HEK293 (cell line): ENCODE measurements around the gene ZKSCAN5.

Source experiments
- FEZF1 ChIP-seq: fragments of 450-650 bp; formaldehyde crosslinking; IDR thresholded peaks from 2 replicates; pipeline ENCODE4 v1.5.1; 2016; ENCODE audit warnings: missing biosample characterization, missing genetic modification characterization
- IKZF3 ChIP-seq: fragments of 450-650 bp; IDR thresholded peaks from 2 replicates; pipeline ENCODE4 v1.5.0; 2018; ENCODE audit warnings: missing biosample characterization, mild to moderate bottlenecking, missing genetic modification characterization, moderate library complexity
- REPIN1 ChIP-seq: fragments of 450-650 bp; formaldehyde crosslinking; IDR thresholded peaks from 2 replicates; pipeline ENCODE4 v1.5.1; 2017; ENCODE audit warnings: missing biosample characterization, missing genetic modification characterization, low read depth
- ZFP37 ChIP-seq: fragments of 450-650 bp; formaldehyde crosslinking; IDR thresholded peaks from 2 replicates; pipeline ENCODE4 v1.5.1; 2016; ENCODE audit warnings: missing biosample characterization, missing genetic modification characterization
- ZNF121 ChIP-seq: fragments of 450-650 bp; formaldehyde crosslinking; IDR thresholded peaks from 2 replicates; pipeline ENCODE4 v1.5.1; 2016; ENCODE audit warnings: missing biosample characterization, missing genetic modification characterization
- ZNF157 ChIP-seq: fragments of 450-650 bp; formaldehyde crosslinking; IDR thresholded peaks from 2 replicates; pipeline ENCODE4 v1.5.1; 2016; ENCODE audit warnings: missing biosample characterization, missing genetic modification characterization
- ZNF19 ChIP-seq: fragments of 450-650 bp; formaldehyde crosslinking; IDR thresholded peaks from 2 replicates; pipeline ENCODE4; 2016; ENCODE audit warnings: missing biosample characterization, missing genetic modification characterization, low read depth
- ZNF211 ChIP-seq: fragments of 450-650 bp; formaldehyde crosslinking; IDR thresholded peaks from 2 replicates; pipeline ENCODE4 v1.5.1; 2016; ENCODE audit warnings: low read depth, missing biosample characterization, missing genetic modification characterization
- ZNF311 ChIP-seq: fragments of 450-650 bp; formaldehyde crosslinking; IDR thresholded peaks from 2 replicates; pipeline ENCODE4 v1.5.1; 2017; ENCODE audit warnings: missing biosample characterization, missing genetic modification characterization, borderline replicate concordance
- ZNF510 ChIP-seq: fragments of 450-650 bp; formaldehyde crosslinking; IDR thresholded peaks from 2 replicates; pipeline ENCODE4 v1.5.1; 2018; ENCODE audit warnings: mild to moderate bottlenecking, missing genetic modification characterization, missing biosample characterization; ENCODE audit not compliant: insufficient replicate concordance
- ZNF571 ChIP-seq: fragments of 450-650 bp; formaldehyde crosslinking; IDR thresholded peaks from 2 replicates; pipeline ENCODE4 v1.5.0; 2017; ENCODE audit warnings: missing biosample characterization, missing genetic modification characterization
- ZNF792 ChIP-seq: fragments of 450-650 bp; formaldehyde crosslinking; IDR thresholded peaks from 2 replicates; pipeline ENCODE4 v1.5.1; 2016; ENCODE audit warnings: missing biosample characterization, missing genetic modification characterization
- ZNF837 ChIP-seq: fragments of 450-650 bp; formaldehyde crosslinking; IDR thresholded peaks from 2 replicates; pipeline ENCODE4 v1.5.1; 2016; ENCODE audit warnings: missing biosample characterization, missing genetic modification characterization
- TF ChIP-seq, protein P1 (sequence below): fragments of 450-650 bp; formaldehyde crosslinking; conservative IDR thresholded peaks from 2 replicates; pipeline ENCODE4 v1.5.1; 2016; ENCODE audit warnings: low read depth, missing biosample characterization, missing genetic modification characterization
- TF ChIP-seq, protein P2 (sequence below): fragments of 450-650 bp; formaldehyde crosslinking; IDR thresholded peaks from 2 replicates; pipeline ENCODE4 v1.5.0; 2017; ENCODE audit warnings: missing biosample characterization, missing genetic modification characterization, borderline replicate concordance
- TF ChIP-seq, protein P3 (sequence below): fragments of 450-650 bp; formaldehyde crosslinking; IDR thresholded peaks from 2 replicates; pipeline ENCODE4 v1.5.1; 2016; ENCODE audit warnings: missing biosample characterization, missing genetic modification characterization
- TF ChIP-seq, protein P4 (sequence below): fragments of 450-650 bp; IDR thresholded peaks from 2 replicates; pipeline ENCODE4 v1.5.1; 2018; ENCODE audit warnings: missing biosample characterization, mild to moderate bottlenecking, missing genetic modification characterization
- TF ChIP-seq, protein P5 (sequence below): fragments of 450-650 bp; formaldehyde crosslinking; IDR thresholded peaks from 2 replicates; pipeline ENCODE4 v1.5.1; 2016; ENCODE audit warnings: missing biosample characterization, missing genetic modification characterization
- TF ChIP-seq, protein P6 (sequence below): fragments of 450-650 bp; formaldehyde crosslinking; IDR thresholded peaks from 2 replicates; pipeline ENCODE4 v1.5.1; 2017; ENCODE audit warnings: missing biosample characterization, missing genetic modification characterization
- TF ChIP-seq, protein P7 (sequence below): fragments of 450-650 bp; formaldehyde crosslinking; conservative IDR thresholded peaks from 2 replicates; pipeline ENCODE4 v1.5.1; 2016; ENCODE audit warnings: low read depth, missing biosample characterization, missing genetic modification characterization

ZKSCAN5 gene

DNA sequence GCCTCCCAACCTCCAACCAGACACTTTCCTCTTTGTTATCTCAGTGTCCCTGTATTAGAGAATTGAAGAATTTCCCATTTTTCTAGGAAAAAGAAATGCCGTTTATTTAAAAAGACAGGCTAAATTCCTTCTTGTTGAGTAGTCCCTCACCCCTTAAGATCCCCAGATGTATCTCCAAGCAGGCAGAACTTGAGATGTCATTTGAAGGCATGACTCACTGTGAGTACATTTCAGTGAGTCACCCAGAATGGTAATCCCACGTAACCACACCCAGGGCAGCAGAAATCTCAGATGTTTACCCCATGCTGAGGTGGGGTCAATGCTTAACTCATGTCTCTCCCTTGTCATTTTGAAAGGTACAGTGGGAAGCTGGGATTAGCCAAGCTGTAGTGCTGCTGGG is 58.4 kb downstream of the ZKSCAN5 start (continued):
- TF ChIP-seq, protein P1, sequence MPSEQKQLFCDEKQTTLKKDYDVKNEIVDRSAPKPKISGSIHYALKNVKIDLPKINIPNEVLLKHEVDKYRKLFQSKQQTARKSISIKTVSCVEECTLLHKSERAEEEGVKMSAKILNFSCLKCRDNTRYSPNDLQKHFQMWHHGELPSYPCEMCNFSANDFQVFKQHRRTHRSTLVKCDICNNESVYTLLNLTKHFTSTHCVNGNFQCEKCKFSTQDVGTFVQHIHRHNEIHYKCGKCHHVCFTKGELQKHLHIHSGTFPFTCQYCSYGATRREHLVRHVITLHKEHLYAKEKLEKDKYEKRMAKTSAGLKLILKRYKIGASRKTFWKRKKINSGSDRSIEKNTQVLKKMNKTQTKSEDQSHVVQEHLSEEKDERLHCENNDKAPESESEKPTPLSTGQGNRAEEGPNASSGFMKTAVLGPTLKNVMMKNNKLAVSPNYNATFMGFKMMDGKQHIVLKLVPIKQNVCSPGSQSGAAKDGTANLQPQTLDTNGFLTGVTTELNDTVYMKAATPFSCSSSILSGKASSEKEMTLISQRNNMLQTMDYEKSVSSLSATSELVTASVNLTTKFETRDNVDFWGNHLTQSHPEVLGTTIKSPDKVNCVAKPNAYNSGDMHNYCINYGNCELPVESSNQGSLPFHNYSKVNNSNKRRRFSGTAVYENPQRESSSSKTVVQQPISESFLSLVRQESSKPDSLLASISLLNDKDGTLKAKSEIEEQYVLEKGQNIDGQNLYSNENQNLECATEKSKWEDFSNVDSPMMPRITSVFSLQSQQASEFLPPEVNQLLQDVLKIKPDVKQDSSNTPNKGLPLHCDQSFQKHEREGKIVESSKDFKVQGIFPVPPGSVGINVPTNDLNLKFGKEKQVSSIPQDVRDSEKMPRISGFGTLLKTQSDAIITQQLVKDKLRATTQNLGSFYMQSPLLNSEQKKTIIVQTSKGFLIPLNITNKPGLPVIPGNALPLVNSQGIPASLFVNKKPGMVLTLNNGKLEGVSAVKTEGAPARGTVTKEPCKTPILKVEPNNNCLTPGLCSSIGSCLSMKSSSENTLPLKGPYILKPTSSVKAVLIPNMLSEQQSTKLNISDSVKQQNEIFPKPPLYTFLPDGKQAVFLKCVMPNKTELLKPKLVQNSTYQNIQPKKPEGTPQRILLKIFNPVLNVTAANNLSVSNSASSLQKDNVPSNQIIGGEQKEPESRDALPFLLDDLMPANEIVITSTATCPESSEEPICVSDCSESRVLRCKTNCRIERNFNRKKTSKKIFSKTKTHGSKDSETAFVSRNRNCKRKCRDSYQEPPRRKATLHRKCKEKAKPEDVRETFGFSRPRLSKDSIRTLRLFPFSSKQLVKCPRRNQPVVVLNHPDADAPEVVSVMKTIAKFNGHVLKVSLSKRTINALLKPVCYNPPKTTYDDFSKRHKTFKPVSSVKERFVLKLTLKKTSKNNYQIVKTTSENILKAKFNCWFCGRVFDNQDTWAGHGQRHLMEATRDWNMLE (tag by site-specific recombination) = no peak; the same call in 1 of the 2 replicates
- TF ChIP-seq ZNF571 (tag by site-specific recombination) (no peak), ZNF211 (tag by site-specific recombination) (no peak), FEZF1 (0 out of 2 replicates have a peak, but pooled peaks have one; percentile 21), REPIN1 (tag by site-specific recombination) (no peak), ZNF19 (no peak), ZNF157 (tag by site-specific recombination) (no peak), ZNF837 (no peak), ZNF121 (tag by site-specific recombination) (no peak), IKZF3 (tag by site-specific recombination) (0 out of 2 replicates have a peak, but pooled peaks have one; percentile 40), ZNF510 (tag by site-specific recombination) (no peak), ZNF311 (tag by site-specific recombination) (no peak), ZNF792 (tag by site-specific recombination) (no peak), ZFP37 (tag by site-specific recombination) (no peak)
- TF ChIP-seq, protein P2, sequence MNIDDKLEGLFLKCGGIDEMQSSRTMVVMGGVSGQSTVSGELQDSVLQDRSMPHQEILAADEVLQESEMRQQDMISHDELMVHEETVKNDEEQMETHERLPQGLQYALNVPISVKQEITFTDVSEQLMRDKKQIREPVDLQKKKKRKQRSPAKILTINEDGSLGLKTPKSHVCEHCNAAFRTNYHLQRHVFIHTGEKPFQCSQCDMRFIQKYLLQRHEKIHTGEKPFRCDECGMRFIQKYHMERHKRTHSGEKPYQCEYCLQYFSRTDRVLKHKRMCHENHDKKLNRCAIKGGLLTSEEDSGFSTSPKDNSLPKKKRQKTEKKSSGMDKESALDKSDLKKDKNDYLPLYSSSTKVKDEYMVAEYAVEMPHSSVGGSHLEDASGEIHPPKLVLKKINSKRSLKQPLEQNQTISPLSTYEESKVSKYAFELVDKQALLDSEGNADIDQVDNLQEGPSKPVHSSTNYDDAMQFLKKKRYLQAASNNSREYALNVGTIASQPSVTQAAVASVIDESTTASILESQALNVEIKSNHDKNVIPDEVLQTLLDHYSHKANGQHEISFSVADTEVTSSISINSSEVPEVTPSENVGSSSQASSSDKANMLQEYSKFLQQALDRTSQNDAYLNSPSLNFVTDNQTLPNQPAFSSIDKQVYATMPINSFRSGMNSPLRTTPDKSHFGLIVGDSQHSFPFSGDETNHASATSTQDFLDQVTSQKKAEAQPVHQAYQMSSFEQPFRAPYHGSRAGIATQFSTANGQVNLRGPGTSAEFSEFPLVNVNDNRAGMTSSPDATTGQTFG (tag by site-specific recombination) = no peak
- TF ChIP-seq, protein P3, sequence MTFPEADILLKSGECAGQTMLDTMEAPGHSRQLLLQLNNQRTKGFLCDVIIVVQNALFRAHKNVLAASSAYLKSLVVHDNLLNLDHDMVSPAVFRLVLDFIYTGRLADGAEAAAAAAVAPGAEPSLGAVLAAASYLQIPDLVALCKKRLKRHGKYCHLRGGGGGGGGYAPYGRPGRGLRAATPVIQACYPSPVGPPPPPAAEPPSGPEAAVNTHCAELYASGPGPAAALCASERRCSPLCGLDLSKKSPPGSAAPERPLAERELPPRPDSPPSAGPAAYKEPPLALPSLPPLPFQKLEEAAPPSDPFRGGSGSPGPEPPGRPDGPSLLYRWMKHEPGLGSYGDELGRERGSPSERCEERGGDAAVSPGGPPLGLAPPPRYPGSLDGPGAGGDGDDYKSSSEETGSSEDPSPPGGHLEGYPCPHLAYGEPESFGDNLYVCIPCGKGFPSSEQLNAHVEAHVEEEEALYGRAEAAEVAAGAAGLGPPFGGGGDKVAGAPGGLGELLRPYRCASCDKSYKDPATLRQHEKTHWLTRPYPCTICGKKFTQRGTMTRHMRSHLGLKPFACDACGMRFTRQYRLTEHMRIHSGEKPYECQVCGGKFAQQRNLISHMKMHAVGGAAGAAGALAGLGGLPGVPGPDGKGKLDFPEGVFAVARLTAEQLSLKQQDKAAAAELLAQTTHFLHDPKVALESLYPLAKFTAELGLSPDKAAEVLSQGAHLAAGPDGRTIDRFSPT (tag by site-specific recombination) = peak; percentile 89; the same call in 1 of the 2 replicates
- TF ChIP-seq, protein P4, sequence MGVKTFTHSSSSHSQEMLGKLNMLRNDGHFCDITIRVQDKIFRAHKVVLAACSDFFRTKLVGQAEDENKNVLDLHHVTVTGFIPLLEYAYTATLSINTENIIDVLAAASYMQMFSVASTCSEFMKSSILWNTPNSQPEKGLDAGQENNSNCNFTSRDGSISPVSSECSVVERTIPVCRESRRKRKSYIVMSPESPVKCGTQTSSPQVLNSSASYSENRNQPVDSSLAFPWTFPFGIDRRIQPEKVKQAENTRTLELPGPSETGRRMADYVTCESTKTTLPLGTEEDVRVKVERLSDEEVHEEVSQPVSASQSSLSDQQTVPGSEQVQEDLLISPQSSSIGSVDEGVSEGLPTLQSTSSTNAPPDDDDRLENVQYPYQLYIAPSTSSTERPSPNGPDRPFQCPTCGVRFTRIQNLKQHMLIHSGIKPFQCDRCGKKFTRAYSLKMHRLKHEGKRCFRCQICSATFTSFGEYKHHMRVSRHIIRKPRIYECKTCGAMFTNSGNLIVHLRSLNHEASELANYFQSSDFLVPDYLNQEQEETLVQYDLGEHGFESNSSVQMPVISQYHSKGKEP (tag by site-specific recombination) = no peak
- TF ChIP-seq, protein P5, sequence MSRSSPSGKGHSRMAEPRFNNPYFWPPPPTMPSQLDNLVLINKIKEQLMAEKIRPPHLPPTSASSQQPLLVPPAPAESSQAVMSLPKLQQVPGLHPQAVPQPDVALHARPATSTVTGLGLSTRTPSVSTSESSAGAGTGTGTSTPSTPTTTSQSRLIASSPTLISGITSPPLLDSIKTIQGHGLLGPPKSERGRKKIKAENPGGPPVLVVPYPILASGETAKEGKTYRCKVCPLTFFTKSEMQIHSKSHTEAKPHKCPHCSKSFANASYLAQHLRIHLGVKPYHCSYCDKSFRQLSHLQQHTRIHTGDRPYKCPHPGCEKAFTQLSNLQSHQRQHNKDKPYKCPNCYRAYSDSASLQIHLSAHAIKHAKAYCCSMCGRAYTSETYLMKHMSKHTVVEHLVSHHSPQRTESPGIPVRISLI (tag by site-specific recombination) = no peak
- TF ChIP-seq, protein P6, sequence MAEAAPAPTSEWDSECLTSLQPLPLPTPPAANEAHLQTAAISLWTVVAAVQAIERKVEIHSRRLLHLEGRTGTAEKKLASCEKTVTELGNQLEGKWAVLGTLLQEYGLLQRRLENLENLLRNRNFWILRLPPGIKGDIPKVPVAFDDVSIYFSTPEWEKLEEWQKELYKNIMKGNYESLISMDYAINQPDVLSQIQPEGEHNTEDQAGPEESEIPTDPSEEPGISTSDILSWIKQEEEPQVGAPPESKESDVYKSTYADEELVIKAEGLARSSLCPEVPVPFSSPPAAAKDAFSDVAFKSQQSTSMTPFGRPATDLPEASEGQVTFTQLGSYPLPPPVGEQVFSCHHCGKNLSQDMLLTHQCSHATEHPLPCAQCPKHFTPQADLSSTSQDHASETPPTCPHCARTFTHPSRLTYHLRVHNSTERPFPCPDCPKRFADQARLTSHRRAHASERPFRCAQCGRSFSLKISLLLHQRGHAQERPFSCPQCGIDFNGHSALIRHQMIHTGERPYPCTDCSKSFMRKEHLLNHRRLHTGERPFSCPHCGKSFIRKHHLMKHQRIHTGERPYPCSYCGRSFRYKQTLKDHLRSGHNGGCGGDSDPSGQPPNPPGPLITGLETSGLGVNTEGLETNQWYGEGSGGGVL = peak; percentile 26; the same call in 1 of the 2 replicates
- TF ChIP-seq, protein P7, sequence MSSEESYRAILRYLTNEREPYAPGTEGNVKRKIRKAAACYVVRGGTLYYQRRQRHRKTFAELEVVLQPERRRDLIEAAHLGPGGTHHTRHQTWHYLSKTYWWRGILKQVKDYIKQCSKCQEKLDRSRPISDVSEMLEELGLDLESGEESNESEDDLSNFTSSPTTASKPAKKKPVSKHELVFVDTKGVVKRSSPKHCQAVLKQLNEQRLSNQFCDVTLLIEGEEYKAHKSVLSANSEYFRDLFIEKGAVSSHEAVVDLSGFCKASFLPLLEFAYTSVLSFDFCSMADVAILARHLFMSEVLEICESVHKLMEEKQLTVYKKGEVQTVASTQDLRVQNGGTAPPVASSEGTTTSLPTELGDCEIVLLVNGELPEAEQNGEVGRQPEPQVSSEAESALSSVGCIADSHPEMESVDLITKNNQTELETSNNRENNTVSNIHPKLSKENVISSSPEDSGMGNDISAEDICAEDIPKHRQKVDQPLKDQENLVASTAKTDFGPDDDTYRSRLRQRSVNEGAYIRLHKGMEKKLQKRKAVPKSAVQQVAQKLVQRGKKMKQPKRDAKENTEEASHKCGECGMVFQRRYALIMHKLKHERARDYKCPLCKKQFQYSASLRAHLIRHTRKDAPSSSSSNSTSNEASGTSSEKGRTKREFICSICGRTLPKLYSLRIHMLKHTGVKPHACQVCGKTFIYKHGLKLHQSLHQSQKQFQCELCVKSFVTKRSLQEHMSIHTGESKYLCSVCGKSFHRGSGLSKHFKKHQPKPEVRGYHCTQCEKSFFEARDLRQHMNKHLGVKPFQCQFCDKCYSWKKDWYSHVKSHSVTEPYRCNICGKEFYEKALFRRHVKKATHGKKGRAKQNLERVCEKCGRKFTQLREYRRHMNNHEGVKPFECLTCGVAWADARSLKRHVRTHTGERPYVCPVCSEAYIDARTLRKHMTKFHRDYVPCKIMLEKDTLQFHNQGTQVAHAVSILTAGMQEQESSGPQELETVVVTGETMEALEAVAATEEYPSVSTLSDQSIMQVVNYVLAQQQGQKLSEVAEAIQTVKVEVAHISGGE (tag by site-specific recombination) = no peak
